Urothelium cell line (cell line): Measurements from ENCODE around the gene COMMD9.
"Not testable (repeated sequence)": the region's sequence is repeated elsewhere in the genome, so short reads cannot be mapped to it uniquely, and the experiment has no call there.

ENCODE experiments used
- DNase-seq: peaks from one replicate; pipeline ENCODE4 v3.0.0; 2011; ENCODE audit warnings: low spot score, mixed read lengths
- FAIRE-seq: peaks from 2 replicates; lab custom pipeline; 2011; peaks lifted over from hg19 to GRCh38; lab: Jason Lieb, UNC

Gene COMMD9

DNA sequence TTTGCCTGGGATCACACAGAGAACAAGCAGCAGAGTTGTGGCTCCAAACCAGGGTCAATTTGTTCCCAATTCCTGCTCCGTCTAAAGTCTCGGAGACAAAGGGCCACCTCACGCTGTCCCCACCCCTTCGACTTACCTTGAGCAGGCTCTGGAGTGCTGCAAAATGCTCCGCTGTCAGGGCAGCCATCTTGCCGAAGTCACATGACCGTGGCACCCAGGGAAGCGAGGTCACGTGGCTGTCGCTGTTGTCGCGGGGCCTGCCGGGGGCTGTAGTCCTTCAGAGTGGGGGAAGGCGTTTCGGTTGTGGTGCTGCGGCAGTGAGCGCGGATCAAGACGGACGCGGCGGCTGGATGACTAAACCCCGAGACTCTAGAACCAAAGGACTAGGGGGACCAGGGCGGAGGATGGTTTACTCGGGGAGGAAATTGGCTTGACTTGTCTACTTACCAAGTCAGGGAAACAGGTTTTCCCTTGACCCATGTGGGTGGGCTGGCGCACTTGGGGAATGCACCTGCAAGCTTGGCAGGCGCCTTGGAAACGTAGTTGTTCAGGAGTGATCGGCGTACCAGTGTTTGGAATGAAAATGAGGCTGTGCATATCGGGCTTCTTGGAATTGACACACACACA lies at the start of gene COMMD9:
Gene COMMD9, minus strand, starts transcription at position 199 of the 627 bp plus-strand sequence. Its CDS starts 12 bp downstream, at position 187.
- peak; percentile 61 for FAIRE-seq
- peak; percentile 97 for DNase-seq

DNA sequence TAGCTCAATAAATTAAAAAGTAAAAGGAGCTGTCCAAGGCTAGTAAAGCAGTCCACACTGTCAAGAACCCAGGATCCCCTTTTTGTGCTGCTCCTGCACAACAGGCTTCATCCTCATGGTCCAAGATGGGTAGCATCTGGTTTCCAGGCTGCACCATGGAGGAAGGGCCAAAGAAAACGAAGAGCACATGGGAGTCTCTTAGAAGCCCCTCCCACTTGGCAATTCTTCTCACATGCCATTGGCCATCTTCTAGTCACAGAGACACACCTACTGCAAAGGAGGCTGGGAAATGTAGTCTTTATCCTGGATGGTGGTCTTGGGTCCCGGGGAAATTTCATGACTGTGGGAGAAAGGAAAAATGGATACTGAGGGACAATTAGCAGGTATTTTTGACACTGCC lies 44.7 kb upstream of the COMMD9 start:
- no peak for FAIRE-seq
- DNase-seq: peak; percentile 23

DNA sequence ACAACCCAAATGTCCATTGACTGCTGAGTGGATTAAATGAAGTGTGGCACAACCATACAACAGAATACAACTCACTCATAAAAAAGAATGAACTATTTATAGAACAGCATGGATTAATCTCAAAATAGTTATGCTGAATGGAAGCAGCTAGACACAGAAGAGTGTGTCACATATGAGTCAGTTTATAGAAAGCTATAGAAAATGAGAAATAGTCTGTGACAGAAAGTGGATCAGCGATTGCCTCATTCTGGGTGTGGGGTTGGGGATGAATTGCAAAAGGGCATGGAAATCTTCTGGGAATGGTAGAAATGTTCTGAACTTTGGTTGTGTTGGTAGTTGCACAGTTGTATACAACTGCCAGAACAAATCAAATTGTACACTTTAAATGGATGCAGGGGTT lies 44.2 kb upstream of the COMMD9 start:
- DNase-seq (no peak), FAIRE-seq (no peak)

DNA sequence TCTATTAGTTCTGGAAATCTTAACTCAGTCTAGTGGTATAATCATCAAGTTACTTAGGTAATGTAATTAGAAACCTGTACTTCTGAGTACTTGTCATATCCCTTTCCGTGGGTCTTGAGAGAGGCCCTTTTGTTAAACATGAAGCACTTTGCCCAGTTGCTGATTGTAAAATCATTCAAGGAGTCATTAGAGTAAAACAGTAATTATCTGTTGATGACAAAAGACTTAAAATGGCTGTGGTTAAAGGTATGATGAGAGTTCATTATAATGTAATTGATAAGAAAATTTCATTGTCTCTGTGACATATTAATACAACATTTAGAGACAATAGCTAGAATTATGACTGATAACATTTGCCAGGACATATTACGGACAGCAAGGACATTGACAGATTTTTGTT lies 41.2 kb upstream of the COMMD9 start:
- no peak for DNase-seq
- no peak for FAIRE-seq

DNA sequence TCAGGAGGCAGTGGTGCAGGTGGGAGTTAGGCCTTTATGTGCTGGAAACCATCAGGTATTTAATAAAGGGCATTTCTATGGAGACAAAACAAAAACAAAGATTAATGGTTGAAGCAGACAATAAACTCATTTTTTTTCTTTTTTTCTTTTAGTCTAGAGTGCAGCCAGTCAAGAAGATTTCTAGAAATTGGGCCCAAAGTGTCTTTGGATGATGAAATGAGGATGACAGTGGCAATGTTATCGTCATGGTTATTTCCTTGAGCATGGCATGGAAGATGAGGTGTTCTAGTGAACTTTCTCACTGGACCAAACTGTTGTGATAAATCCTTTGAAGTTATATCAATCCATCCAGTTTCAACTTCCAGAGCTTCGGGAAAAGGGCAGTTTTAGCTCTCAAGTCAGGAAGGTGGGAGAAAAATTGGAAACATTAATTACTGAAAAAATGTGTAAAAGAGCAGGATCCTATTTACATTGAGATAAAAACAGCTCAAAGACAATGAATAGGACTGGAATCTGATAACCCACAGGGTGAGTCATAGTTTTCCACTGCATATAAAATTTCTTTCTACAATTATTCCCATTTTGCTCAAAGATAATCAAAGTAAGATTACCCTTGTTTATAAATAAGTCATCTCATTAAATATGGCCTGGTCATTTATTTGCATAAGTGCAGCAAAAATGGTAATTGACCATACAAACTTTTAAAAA lies 39.9 kb upstream of the COMMD9 start:
- FAIRE-seq: no peak
- DNase-seq: no peak

DNA sequence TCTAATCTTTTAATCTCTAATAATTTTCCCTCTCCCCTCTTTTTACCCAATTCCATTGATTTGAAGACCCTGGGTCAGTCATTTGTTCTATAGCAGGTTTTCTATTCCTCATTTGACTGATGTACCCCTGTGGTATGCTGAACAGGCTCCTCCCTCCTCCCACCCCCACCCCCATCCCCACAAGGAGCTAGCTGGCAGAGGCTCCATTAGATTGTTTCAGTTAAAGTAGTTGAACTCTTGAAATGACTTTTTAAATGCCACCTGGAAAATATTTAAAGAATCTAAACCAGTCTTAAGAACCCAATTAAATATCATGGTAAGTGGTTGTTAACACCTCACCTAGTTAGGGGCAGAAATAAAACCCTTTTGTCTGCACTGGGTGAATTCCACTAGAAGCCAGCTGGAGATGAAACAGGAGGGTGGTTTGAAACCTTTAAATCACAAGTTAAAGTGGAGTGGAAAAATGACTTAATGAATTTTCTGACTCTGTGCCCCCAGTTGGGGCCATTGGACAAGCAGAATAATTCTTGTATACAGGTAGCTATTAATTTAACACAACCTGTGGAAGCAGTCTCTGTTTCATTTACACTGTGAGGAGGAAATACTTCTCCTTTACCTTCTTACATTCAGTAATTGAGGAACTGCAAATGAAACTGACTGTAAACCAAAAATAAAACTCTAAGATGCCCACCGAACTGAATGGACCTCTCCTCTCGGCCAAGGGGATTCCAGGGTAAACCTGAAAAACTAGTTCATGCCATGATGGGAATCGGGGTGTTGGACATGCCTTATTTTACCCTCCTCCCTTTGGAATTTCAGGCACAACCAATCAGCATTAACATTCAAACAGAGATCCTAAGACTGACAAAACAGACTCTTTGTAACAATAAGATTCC lies 37.5 kb upstream of the COMMD9 start:
- DNase-seq (no peak), FAIRE-seq (no peak)

DNA sequence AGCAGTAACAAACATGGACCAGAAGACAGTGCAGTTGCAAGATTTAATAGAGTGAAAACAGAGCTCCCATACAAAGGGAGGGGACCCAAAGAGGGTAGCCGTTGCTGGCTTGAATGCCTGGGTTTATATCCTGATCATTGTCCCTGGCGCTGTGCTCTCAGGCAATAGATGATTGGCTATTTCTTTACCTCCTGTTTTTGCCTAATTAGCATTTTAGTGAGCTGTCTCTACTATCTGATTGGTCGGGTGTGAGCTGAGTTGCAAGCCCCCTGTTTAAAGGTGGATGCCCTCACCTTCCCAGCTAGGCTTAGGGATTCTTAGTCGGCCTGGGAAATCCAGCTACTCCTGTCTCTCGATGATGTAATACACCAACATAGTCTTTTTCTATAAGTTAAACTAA lies 36.2 kb upstream of the COMMD9 start:
- not testable (repeated sequence) for FAIRE-seq

DNA sequence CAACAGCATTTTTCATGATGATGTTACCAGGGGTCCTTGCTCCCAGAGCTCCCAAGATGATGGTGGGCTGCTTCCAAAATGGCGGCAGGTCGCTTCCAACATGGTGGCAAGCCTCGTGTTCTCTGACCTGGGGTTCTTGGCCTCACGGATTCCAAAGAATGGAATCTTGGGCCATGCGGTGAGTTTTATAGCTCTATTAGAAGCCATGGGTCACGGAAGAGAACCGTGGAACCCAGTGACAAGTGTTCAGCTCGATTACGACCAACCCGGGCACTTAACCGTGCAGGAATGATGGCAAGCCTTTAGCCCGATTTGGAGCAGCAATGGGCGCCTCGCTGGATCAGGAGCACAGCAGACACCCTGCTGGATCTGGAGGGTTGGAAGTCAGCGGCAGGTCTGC lies 35.7 kb upstream of the COMMD9 start:
- not testable (repeated sequence) for DNase-seq, FAIRE-seq

More for the DNA sequence above, 36.2 kb upstream of the COMMD9 start:
- DNase-seq: not testable (repeated sequence)

DNA sequence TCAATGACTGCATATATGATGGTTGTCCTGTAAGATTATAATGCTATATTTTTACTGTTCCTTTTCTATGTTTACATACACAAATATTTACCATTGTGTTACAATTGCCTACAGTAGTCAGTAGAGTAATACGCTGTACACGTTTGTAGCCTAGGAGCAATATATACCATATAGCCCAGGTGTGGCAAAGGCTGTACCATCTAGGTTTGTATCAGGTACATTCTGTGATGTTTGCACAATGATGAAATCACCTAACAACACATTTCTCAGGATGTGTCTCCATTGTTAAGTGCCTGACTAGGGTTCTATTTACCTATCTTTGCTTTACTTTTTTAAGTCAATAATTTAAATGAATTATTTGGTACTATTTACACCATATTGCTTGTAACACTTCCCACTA lies 28.8 kb upstream of the COMMD9 start:
- DNase-seq (no peak), FAIRE-seq (peak; percentile 48)

DNA sequence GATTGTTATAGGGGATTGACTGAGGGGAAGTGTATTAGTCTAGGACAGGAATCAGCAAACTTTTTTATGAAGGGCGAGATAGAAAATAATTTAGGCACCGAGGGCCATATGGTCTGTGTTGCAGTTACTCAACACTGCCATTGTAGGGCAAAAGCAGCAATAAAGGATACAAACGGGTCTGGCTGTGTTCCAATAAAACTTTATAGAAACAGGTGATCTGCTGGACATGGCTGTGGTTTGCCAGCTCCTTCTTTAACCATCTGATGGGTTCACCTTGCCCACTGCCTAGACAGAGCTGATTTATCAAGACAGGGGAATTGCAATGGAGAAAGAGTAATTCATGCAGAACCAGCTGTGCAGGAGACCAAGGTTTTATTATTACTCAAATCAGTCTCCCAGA lies 26.8 kb upstream of the COMMD9 start:
- FAIRE-seq (no peak), DNase-seq (no peak)

DNA sequence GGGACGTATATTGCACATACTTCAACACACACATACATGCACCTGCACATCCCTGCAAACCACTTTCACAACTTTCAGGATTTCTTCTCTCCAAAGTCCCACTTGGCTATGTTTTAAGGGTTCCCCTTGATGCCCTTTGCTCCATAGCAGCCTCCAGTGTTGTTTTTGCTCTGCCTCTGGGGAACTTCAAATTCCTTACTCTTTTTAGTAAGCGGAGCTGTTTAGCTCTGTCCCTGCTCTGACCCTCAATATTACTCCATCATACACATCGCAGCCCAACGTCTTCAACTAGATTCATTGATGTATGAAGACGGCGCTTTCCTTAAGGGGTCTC lies 25.2 kb upstream of the COMMD9 start:
- no peak for DNase-seq
- no peak for FAIRE-seq

DNA sequence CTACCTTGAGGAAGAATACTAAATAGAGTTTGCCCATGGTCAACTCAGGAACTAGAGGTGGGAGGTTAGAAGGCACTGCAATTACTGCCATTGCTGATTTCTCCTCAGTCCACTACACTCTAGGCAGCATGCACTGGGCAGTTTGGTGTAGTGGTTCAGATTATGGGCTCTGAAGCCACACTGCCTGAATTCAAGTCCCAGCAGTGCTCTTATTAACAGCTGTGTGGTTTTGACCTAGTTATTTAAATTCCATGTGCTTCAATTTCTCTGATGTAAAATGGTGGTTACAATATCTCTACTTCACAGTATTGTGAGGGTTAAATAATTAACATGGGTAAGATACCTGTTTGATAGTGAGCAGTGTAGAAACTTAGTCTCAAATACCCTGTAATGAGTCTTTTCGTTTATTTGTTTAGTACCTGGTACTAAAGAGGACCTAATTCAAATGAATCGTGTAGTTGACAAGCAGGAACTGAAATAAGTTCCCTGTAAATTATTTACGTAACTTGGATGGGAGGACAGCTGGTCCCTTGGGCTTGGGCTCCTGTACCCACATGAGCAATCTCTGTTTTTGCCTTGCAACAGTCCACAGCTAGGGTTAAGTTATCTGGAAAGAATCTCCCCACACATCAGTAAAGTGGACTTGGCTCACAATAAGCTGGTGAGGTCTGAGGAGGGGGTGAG lies 24.7 kb upstream of the COMMD9 start:
- no peak for FAIRE-seq
- no peak for DNase-seq

DNA sequence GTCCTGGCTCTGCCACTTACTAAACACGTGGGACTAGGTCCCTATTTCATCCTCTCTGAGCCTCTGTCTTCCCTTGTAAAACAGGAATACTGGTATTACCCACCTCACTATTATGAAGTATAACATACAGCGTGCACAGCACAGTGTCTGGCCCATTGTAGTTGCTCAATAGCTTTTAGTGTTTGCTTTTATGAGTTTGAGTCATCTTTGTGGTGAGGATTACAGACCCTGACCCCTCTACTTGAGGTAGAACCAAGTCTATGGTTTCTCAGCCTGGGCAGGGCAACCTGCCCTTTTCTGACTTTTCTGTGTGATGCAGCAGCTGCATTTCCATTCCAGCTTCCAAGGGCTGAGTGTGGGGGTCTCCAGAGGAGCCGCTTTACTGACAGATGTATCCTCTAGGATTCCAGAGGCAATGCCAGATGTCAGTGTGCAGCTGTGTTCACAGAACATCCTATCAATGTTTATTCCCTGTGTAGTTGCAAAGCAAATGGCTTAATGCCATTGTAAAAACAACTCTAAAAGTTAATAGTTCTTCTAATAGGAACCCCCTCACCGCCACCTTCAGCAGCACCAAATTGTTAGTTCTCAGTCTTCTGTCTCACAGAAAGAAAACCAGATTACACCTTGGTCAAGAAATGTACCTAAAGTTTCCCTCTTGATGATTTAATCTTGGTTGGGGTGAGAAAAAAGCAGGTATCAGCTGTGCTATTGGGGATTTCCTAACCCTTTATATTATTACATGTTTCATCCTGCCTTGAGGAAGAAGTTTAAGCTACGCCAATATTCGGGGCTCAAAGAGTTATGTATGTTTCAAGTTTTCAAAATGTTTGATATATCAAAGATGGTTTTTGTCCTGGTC lies 23.6 kb upstream of the COMMD9 start:
- DNase-seq (peak; percentile 72), FAIRE-seq (no peak)

DNA sequence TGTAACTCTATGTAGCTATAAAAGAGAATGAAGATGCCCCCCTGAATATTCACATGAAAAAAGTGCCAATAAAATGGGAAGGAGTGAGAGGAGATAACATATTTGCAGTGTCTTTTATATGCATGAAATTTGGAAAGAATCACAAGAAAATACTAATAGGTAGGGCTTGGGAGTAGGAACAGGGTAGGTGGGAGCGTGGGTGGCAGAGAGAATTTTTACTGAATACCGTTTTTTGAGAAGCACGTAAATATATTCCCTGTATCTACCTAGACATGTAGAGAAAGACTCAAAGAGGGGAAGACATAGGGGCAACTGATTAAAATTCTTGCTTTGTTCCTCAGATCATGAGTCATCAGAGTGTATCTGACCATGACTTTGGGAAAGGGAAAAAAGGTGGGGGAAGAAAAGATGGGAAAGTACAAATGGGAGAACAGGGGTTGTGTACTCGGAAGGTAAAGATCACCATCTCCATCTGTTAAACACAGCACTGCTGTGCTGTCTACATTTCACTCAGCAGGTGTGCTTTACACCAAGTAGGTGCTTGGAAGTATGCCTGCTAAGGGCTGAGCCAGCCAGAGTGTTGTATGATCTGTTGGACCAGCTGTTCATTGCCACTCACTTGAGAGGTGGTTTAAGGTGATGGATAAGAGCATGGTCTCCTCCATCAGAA lies 22.8 kb upstream of the COMMD9 start:
- DNase-seq (peak; percentile 29), FAIRE-seq (no peak)

DNA sequence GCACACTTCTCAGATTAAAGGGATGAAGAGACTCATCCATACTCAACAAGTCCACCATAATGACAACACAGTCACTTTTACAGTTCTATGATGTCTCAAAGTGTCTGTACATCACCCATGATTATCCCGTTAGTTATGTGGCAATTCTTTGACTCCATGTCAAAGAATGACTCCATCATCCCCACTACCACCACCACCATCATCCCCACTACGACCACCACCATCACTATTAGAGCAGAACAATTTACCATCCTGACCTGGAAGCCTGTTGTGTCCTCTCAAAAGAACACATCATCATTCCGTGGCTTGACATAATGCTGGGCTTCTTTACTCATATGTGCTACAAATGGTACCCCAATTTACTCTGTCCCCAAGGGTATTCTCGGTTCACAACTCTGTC lies 20.6 kb upstream of the COMMD9 start:
- DNase-seq: no peak

DNA sequence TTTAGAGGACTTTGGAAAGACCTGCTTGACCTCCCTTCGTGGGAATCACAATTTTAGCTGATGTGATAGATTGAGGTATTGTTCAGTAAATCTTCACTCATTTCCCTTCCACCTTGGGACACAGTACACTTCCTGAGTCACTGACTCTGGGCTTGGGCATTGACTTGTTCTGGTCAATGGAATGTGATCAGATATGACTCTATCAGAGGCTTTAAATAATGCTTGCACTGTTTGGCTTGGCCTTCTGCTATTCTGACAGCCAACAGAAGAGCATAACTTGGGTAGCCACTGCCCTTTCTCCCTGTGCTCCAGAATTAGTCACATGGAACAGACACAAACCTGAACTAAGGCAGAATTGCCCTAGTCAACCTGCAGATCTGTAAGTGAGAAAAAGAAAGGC lies 19.4 kb upstream of the COMMD9 start:
- DNase-seq (no peak), FAIRE-seq (no peak)

More for the DNA sequence above, 20.6 kb upstream of the COMMD9 start:
- FAIRE-seq: peak; percentile 100

DNA sequence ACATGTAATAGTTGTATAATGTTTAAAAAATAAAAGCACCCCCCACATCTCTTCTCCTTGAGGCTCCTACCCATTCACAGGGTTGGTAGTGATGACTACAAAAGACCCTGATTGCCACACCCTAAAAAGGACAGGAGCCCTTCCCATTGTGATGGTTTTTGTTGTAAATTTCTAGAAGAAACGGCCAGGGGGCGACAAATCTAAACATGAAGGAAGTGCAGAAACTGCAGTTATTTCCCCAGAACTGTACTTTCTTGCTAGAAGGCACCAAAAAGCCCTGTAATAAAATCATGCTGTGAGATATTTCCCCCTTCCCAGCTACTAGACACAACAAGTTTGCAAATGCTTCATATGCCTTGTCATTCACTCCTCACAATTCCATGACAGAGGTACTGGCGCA lies 17.7 kb upstream of the COMMD9 start:
- FAIRE-seq (no peak), DNase-seq (no peak)

DNA sequence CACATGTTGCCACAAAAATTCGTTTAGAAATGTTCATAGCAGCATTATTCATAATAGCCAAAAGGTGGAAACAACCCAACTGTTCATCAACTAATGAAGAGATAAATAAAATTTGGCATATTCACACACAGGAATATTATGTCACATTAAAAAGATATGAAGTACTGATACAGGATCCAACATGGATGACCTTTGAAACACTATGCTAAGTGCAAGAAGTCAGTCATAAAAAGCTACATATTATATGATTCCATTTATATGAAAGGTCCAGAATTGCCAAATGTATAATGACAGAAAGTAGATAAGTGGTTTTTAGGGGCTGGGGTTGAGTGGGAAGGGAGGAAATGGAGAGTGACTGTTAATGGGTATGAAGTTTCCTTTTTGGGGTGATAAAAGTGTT lies 15.8 kb upstream of the COMMD9 start:
- DNase-seq: no peak
- FAIRE-seq: no peak

DNA sequence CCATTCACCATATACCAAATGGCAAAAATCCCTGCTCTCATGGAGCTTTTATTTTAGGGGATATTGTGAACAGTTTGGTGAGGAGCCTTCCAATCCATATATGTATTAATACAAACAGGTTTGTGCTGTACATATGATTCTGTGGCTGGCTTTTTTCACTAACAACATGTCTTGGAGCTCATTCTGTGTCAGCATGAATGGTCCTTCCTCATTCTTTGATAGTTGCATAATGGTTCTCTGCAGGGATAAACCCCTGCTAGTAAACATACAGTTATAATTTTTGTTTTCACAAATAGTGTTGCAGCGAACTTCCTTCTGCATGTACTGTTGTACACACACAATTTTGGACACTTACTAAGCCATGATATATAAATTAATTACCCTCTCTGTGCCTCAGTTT lies 15.1 kb upstream of the COMMD9 start:
- DNase-seq (no peak), FAIRE-seq (no peak)

DNA sequence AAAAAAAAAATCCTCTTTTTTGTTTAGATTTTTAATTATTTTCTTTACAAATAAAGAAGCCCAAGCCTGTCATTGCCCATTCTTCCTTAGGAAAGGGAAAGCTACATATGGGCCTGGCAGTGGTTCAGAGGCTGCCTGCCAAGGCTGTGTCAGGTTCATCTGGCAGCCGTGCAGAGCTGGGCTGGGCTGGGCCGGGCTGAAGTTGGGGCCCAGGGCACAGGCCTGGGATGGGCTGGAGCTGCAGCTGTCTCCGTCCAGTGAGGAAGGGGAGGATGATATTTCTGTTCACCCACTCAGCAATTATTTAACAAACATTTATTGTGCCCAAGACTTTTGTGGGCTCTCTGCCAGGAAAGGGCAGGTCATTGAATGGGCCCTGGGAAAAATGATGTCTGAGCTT lies 11.4 kb upstream of the COMMD9 start:
- FAIRE-seq: no peak
- DNase-seq: no peak
